Measurements from ENCODE around the gene LLGL1. TPM values are rescaled to one million over a fixed set of nuclear protein-coding genes. Genes with fewer than 3 reads are reported as not detected.

Gene LLGL1
- total RNA-seq, 1 donor from 2014 or later: 22.4 TPM

DNA sequence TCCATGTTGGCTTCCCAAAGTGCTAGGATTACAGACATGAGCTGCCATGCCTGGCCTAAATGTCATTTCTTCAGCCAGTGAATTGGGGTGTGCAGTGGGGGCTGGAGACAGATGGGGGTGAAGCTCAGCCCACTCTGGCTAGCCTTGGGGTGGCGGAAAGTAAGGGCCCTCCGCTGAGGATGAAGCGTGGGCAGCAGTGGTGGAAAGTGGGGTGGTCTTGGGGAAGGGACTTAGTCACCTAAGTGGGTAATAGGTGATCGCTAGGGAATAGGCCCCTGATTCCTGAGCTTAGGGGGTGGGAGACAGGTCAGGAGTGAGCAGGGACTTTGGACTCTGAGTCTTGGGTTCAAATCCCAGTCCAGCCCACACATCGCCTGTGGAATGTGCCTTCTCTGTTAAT, 2.2 kb downstream of the LLGL1 start:
- intact Hi-C loops (cut with micrococcal nuclease): loop anchor here (10.0 kb wide), 1 partner anchor 777 kb away; the partner anchor contains the start of gene FAM83G

DNA sequence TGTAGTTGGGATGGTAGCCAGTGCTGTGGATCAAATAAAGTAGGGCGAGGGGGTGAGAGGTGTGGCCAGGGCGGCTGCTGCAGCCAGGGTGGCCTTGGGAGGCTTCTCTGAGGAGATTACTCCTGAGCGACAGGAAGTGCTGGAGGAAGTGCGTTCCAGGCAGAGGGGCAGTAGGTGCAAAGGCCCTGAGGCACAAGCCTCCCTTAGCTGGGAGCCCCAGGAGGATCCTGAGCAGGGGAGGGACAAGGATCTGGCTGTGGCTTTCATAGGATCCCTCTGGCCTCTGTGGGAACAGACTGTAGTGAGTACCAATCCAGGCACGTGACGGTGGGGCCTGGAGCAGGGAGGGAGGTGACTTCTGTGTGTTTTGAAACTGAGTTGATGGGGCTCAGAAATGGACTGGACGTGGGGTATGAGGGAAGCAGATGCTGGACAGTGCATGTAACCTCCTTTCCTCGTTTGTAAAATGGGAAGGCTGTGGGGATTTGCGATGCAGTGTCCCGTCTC, 2.8 kb downstream of the LLGL1 start:
- intact Hi-C loops (cut with micrococcal nuclease): loop anchor here (10.0 kb wide), 1 partner anchor 777 kb away; the partner anchor contains the start of gene FAM83G

DNA sequence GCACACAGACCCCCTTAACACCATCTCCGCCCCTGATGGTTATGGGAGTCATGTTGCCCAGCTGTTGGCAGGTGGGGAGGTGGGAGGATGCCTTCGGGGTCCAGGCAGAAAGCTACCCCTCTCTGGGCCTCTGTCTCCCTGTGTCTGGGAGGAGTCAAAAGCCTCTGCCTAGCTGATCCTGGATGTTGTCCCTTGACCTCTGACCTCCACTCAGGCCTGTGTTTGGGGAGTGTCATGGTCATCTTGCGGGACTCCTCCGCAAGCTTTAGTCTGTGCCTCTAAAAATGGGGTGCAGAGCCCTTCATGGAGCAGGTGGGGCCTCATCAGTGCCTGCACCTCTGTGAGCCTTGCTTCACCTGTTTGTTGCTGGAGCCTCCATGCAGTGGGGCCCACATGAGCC, 3.8 kb downstream of the LLGL1 start:
- intact Hi-C loops (cut with micrococcal nuclease): loop anchor here (10.0 kb wide), 1 partner anchor 776 kb away; the partner anchor contains the start of gene FAM83G

DNA sequence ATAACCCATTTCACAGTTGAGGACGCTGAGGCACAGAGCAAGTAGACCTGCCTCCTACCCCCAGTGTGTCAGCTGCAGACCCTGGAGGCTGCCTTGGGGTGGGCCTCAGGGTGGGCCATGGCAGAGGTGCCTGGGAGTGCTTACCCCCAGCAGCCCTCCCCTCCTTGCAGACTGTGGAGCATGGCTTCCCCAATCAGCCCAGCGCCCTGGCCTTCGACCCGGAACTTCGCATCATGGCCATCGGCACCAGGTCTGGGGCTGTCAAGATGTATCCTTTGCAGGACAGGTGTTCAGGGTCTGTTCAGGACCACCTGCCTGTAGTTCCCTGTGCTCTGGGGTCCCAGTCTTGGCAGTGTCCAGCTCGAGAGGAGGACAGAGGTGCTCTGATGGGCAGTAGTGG, 4.3 kb downstream of the LLGL1 start:
- intact Hi-C loops (cut with micrococcal nuclease): loop anchor here (10.0 kb wide), 1 partner anchor 775 kb away; the partner anchor contains the start of gene FAM83G

DNA sequence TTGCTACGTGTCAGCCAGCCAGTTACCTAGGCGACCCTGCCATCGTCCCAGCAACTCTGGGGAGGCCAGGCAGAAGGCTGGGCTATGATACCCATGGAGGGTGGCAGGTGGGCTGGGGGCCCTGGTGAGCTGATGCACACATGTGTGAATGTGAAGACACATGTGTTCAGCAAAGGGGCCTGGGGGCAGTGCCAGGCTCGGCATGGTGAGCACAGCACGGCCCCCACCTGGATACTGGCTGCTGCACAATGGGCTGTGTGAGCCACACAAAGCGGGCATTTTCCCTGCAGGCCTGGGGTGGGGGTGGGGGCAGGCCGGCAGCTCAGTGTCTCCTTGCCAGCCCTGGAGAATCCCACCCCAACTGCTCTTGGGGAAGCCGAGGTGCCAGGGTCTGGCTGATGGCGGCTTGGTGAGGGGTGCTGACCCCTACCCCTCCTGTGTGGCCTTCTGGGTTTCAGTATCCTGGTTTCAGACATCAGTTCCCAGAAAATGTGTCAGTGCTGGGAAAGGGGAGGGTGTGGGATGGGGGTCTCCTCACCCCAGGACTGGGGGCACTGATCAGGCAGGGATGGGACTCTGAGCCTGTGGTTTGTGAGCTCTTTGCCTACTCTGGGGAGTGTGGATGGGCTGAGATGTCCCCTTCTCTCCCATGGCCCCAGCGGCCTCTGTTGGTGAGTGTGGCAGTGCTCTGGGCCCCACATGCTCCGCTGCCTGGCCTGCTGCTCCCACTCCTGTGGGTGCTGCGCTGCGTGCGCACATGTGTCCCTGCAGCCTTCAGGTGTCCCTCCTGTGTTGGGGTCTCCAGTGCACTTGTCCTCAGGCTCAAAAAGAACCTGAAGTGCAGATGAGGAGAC, 5.1 kb downstream of the LLGL1 start:
- intact Hi-C loops (cut with micrococcal nuclease): no loop called here

DNA sequence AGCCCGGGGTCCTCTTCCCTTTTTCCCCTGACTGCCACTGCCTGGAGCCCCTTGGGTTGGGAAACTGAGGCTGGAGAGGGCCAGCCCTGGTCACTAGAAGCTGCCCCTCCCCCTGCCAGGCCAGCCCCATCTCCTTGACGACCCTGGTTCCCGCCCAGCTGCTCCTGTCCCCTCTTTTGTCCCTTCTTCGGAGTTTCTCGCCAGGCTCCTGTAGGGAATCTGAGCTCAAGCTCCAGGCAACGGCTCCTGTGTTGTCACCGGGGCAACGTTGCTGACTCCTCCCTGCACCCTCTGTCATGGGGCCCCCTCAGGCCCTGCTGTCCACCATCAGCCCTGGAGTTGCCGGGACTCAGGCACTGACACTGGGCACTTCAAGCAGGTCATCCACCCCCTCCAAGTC, 5.7 kb downstream of the LLGL1 start:
- intact Hi-C loops (cut with micrococcal nuclease): no loop called here

DNA sequence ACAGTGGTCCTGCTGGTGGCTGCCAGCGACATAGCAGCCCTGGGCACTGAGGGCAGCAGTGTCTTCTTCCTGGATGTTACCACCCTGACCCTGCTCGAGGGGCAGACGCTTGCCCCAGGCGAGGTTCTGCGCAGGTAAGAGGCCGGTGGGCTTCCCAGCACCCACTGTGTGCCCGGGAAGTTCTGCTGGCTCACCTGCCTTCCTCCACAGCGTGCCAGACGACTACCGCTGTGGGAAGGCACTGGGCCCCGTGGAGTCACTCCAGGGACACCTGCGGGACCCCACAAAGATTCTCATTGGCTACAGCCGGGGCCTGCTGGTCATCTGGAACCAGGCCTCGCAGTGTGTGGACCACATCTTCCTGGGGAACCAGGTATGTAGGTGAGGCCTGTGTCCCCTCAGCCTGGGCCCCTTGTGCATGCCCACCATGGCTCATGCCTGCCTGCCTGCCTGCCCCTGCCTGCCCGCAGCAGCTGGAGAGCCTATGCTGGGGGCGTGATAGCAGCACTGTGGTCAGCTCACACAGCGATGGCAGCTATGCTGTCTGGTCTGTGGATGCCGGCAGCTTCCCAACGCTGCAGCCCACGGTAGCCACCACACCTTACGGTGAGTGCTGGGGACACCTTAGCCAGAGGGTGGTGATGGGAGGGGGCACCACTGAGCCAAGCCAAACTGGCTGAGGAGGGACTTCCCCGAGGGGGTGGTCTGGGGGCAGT, 8.5 kb downstream of the LLGL1 start:
- intact Hi-C loops (cut with micrococcal nuclease): no loop called here

DNA sequence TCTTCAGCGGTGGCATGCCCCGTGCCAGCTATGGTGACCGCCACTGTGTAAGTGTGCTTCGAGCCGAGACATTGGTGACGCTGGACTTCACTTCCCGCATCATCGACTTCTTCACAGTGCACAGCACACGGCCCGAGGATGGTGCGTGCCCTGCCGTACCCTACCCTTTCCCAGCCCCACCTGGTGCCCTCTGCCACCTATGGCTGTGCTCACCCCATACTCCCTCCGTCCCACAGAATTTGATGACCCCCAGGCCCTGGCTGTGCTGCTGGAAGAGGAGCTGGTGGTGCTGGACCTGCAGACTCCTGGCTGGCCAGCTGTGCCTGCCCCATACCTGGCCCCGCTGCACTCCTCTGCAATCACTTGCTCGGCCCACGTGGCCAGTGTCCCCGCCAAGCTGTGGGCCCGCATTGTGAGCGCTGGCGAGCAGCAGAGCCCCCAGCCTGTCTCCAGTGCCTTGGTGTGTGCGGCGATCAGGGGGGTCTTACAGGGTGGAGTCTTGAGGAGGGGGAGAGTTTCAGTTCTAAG, 9.5 kb downstream of the LLGL1 start:
- intact Hi-C loops (cut with micrococcal nuclease): no loop called here

DNA sequence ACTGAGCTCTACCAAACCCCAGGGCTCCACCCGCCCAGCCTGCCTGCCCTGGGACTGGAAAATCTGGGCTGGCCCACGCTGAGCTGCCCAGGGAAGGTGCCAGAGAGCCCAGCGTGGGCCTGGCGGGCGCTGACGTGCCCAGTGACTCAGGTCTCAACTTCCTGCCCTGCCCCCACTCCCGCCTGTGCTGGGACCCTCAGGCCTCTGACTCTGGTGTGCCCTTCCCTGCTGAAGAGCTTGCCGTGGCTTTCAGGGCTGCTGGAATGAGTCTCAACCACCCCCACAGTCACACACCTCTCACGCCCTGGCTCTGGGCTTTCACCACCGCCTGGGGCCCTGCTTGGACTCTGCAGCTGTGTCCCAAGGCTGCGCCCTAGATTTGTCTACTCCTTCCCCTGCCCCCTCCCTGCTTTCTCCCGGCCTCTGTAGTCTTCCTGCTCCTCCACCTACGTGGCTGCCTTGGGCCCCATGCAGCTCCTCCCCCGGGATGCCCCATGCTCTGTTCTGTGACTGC, 10.4 kb downstream of the LLGL1 start:
- intact Hi-C loops (cut with micrococcal nuclease): no loop called here

DNA sequence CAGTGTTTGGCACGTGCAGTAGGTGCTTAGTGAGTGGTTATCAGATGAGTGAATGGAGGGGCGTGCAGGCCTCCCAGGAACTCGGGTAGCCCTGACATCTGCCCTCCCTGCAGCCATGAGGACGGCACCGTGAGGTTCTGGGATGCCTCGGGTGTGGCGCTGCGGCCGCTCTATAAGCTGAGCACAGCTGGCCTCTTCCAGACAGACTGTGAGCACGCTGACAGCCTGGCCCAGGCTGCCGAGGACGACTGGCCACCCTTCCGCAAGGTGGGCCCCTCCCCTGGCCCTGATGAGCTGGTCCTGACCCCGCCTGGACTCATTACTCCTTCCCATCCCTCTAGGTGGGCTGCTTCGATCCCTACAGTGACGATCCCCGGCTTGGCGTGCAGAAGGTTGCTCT, 11.1 kb downstream of the LLGL1 start:
- intact Hi-C loops (cut with micrococcal nuclease): no loop called here

DNA sequence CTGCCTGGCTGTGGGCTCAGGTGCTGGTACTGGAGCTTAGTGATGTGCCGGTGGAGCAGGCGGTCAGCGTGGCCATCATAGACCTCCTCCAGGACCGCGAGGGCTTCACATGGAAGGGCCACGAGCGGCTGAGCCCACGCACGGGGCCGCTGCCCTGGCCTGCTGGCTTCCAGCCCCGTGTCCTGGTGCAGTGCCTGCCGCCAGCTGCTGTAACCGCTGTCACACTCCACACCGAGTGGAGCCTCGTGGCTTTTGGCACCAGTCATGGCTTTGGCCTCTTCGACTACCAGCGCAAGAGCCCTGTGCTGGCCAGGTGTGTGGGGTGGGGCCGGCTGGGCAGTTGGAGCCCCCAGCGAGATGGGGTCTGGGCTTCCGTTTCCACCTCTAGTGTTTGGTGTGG, 12.0 kb downstream of the LLGL1 start:
- intact Hi-C loops (cut with micrococcal nuclease): no loop called here

DNA sequence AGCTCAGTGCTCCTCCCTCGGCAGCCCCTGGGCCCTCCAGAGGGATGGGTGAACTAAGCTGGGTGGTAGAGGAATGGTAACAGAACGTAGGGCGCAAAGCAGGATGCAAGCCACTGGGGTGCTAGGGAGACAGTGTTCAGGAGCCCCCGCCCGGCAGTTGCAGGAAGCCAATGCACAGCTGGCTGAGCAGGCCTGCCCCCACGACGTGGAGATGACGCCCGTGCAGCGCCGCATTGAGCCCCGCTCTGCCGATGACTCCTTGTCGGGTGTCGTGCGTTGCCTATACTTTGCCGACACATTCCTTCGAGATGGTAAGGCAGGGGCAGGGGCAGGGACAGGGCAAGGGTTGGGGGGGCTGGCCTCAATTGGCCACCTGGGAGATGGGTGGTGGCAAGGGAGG, 12.9 kb downstream of the LLGL1 start:
- intact Hi-C loops (cut with micrococcal nuclease): no loop called here

DNA sequence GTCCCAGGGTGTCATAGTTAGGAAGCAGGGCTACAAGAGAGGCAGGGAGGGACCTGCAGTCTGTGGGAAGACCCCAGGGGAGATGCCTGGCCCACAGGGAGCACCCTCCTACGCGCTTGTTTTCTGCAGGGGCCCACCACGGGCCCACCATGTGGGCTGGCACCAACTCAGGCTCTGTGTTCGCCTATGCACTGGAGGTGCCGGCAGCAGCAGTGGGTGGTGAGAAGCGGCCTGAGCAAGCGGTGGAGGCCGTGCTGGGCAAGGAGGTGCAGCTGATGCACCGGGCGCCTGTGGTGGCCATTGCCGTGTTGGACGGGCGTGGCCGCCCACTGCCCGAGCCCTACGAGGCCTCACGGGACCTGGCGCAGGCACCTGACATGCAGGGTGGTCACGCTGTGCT, 15.0 kb downstream of the LLGL1 start:
- intact Hi-C loops (cut with micrococcal nuclease): no loop called here

DNA sequence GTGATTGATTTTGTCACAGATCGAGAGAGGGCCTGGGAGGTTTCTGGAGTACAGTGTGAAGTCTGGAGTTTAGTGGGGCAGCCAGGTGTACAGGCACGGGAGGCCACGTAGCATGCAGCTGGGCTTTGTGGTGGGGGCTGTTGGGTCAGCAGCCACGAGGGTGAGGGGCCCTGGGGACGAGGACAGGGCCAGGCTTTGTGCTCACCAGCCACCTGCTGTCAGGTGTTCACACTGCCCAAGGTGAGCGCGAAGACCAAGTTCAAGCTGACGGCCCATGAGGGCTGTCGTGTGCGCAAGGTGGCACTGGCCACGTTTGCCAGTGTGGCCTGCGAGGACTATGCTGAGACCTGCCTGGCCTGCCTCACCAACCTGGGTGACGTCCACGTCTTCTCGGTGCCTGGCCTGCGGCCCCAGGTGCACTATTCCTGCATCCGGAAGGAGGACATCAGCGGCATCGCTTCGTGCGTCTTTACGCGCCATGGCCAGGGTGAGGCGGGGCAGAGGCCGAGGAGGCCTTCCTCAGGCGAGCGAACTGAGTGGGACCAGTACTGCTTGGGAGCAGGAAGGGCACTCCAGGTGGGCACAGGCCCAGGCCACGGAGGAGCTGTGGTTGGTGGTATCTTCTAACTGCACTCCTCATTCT, 15.9 kb downstream of the LLGL1 start:
- intact Hi-C loops (cut with micrococcal nuclease): no loop called here

DNA sequence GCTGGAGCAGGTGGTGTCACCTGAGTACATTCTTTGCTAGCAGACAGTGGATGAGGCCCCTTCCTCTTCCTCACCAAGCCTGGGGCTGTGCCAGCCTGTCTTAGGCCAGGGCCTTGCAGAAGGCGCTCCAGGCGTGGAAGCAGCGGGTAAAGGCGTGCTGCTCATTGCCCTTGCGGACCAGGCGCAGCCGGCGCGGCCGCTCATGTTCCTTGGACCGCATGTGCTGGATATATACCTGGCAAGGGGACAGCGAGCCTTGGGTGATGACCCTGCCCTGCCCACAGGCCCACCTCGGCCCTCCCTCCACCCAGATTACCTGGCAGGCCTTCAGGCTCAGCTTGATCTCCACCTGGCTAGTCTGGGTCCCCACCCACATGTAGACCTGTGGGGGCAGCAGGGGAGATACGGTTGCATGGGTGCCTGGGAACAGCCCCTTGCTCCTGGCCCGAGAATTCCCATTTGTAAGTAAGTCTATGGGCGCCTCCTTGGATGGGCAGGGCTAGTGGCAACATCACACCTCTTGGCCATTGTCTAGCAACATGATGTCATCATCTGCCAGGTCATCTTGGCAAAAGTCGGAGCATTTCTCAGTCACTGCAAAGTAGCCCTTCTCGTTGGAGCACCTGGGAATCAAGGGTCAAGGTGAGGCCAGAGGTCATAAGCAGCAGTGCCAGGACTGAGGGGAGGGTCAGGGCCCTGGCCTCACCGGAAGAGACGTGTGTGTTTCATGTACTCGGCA, 19.8 kb downstream of the LLGL1 start:
- intact Hi-C loops (cut with micrococcal nuclease): no loop called here

DNA sequence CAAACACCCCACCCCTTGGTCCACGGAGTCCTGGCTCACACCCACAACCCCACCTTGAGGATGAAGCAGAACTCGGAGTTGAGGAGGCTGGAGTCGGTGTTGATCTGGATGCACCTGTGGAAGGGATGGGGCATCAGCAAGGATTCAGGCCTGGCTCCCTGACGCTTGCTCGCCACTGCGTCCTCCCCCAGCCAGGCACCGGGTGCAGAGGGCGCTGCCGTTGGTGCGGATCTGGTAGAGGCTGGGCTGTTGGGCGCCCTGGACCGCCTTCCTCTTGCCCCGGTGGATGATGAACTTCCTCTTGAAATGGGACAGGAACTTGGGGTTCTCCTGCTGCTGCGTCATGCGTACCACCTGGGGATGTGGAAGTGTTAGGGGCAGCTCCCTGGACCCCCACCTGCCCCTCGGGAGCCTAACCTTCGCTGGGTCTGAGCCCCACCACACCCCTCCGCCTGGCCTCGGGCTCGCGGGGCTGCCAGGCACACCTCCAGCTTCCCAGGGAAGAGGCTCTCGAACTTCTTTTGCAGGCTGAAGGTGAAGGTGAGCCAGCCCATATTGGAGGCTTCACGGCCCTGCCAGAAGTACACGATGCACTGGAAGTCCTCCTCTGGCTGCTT, 20.8 kb downstream of the LLGL1 start:
- intact Hi-C loops (cut with micrococcal nuclease): no loop called here

DNA sequence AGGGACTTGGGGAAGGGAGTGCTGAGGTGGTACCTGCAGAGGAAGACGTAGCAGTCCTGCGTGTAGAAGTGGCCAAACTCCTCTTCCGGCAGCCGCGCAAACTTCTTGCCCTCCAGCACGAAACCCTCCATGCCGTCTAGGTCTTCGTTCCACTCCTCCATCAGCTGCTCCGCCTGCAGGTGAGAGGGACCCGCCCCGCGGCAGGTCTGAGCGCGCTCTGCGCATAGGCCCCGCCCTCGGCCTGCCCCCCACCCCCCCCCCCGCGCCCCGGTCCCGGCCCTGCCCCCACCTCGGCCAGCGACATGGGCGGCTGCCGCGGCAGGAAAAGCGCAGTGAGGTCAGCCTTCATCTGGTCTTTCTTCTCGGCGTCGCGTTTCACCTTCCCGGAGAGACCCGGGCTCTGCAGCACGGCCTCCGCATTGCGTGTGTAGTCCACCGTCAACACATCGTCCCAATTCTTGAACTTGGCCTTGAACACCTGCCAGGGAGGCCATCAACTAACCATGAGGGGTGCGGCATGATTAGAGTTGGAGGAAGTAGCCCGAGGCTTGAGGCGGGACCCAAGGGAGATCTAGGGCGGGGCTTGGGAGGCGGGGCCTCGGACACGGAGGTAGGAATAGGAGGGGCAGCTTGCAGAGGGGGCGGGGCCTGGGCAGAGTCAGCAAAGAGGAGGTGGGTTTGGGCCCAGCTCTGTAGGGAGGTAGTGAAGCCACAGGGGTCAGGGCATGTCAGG, 21.6 kb downstream of the LLGL1 start:
- intact Hi-C loops (cut with micrococcal nuclease): no loop called here

DNA sequence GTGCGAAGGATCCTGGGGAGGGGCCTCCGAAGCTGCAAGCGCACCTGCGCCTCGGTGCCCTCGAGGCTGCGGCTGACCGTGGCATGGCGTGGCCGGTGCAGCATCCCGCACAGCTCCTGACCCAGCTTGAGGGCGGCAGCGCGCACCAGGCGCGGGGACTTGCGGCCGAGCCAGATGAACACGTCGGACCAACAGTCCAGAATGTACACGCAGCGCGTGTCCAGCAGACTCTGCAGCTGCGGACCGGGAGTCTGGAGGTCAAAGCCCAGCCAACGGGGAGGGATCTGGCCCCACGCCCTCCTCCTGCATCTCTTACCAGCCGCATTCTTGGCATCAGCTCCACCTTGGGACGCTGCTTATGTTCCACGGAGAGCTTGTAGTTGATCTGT, 22.2 kb downstream of the LLGL1 start:
- intact Hi-C loops (cut with micrococcal nuclease): no loop called here

DNA sequence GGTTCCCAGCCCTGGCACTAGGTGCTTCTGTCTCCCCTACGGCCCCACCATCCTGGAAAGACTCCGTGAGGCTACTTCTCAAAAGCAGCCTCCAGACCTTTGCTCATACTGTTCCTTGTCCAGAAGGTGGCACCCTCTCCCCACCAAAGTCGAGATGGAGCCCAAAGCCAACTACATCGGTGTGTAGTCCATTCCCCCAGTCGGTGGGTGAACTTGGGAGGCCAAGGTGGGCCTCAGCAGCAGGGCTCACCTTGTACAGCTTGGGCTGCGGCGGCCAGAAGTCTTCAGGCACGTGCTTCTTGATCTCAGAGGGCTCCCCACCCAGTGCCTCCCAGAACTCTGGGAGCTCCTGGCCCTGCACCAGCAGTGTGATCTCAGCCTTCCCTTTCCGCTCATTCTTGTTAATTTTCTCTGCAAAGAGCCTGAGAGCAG, 22.9 kb downstream of the LLGL1 start:
- intact Hi-C loops (cut with micrococcal nuclease): no loop called here

All from T-helper 2 cell treated with Interferon-gamma antibody and Interleukin-4, amounts not matched to agents 100 ng/mL and 5 ng/mL, for 36 hours (primary cell).